GM12878 (cell line): Measurements from ENCODE around the gene EPB41L4B. TPM values are rescaled to one million over a fixed set of nuclear protein-coding genes. Genes with fewer than 3 reads are reported as not detected.

ENCODE experiments used
- CHD2 ChIP-seq: IDR thresholded peaks from 2 replicates; pipeline ENCODE4 v1.6.1; 2011; ENCODE audit warnings: low read depth, low read length, improper control_type of control experiment, borderline replicate concordance
- EZH2 ChIP-seq: IDR thresholded peaks from 2 replicates; pipeline ENCODE4 v1.6.1; 2012; ENCODE audit warnings: low read depth, mild to moderate bottlenecking, control low read depth, inconsistent platforms, low read length, borderline replicate concordance; ENCODE audit not compliant: control insufficient read depth
- FOS ChIP-seq: IDR thresholded peaks from 3 replicates; pipeline ENCODE4 v1.6.1; 2011; ENCODE audit warnings: borderline replicate concordance; ENCODE audit not compliant: insufficient read length; ENCODE audit errors: extremely low read depth
- NKRF ChIP-seq: fragments of 450-650 bp; conservative IDR thresholded peaks from 2 replicates; pipeline ENCODE4 v1.6.1; 2017; ENCODE audit warnings: mild to moderate bottlenecking, moderate library complexity
- NR2F1 ChIP-seq: fragments of 450-650 bp; conservative IDR thresholded peaks from 2 replicates; pipeline ENCODE4 v1.6.1; 2017; ENCODE audit warnings: mild to moderate bottlenecking
- PBX3 ChIP-seq: IDR thresholded peaks from 2 replicates; pipeline ENCODE4 v1.6.1; 2011; ENCODE audit warnings: mild to moderate bottlenecking, low read depth, low read length, moderate library complexity; ENCODE audit not compliant: insufficient replicate concordance
- SIN3A ChIP-seq: IDR thresholded peaks from 2 replicates; pipeline ENCODE4 v1.6.1; 2012; ENCODE audit warnings: low read depth, low read length, improper control_type of control experiment
- SMARCA5 ChIP-seq: fragments of 450-650 bp; IDR thresholded peaks from 2 replicates; pipeline ENCODE4 v1.6.1; 2017; ENCODE audit warnings: mild to moderate bottlenecking
- SP1 ChIP-seq: IDR thresholded peaks from one replicate; pipeline ENCODE4 v1.6.1; 2011; ENCODE audit warnings: low read depth, low read length
- STAT1 ChIP-seq: fragments of 450-650 bp; conservative IDR thresholded peaks from 2 replicates; pipeline ENCODE4 v1.6.1; 2014; ENCODE audit warnings: antibody characterized with exemption, mild to moderate bottlenecking
- polyA plus RNA-seq, 11 experiments: library from polyadenylated mRNA; depleted of rRNA in 4 of 11; unstranded in 6 of 11; stranded (reverse) in 5 of 11; fragments of >200 nt; fragmentation: Nextera tagmentation in 4 of 11; fragmentation: Illumina TruSeq in 1 of 11; extraction: Ambion mirVana in 4 of 11; extraction: Trizol in 1 of 11; gene quantifications; 1 replicate in 1 of 11; 2 replicates in 10 of 11; pipeline versions ENCODE4 v1.2.1 to v1.2.3, GENCODE V29; 2011 to 2016; ENCODE audit warnings: inconsistent platforms in 2 of 11, missing spikeins in 2 of 11, low read depth in 1 of 11
- total RNA-seq, 4 experiments: library from RNA; depleted of rRNA in 3 of 4; stranded (reverse); fragments of >200 nt in 3 of 4; fragmentation: Illumina TruSeq in 1 of 4; extraction: Trizol in 1 of 4; gene quantifications; 2 replicates each; pipeline versions ENCODE4 v1.2.1 to v1.2.3, GENCODE V29; 2013 to 2021
- TF ChIP-seq, protein P1 (sequence below): IDR thresholded peaks from 2 replicates; pipeline ENCODE4 v1.6.1; 2012; ENCODE audit warnings: improper control_type of control experiment, low read depth, low read length; ENCODE audit not compliant: insufficient replicate concordance

EPB41L4B gene
- total and polyA plus RNA-seq, 10 of the 15 experiments (the other 5 are each of a cell fraction or from before 2014, with no cell fraction given): 0.04 to 0.75 (median 0.13) TPM; not detected in 1

DNA sequence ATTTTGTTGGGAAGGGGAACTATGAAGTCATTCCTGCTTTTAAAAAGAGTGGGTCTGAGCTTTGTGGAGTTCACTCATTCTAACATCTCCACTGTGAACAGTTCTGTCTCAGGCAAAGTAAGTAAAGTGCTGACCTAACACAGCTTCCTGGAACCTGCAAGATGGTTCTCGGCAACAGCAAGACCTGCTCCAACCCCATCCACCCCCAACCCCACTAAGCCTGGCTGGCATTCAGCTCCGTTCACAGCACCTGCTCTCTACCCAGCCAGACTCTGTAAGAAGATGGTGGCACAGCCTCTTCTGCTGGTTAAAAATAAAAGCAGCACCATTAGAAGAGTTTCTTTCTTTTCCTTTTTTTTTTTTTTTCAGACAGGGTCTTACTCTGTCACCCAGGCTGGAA lies 42.0 kb downstream of the EPB41L4B start (continued):
- TF ChIP-seq PBX3: no peak
- TF ChIP-seq FOS: no peak
- TF ChIP-seq, protein P1, sequence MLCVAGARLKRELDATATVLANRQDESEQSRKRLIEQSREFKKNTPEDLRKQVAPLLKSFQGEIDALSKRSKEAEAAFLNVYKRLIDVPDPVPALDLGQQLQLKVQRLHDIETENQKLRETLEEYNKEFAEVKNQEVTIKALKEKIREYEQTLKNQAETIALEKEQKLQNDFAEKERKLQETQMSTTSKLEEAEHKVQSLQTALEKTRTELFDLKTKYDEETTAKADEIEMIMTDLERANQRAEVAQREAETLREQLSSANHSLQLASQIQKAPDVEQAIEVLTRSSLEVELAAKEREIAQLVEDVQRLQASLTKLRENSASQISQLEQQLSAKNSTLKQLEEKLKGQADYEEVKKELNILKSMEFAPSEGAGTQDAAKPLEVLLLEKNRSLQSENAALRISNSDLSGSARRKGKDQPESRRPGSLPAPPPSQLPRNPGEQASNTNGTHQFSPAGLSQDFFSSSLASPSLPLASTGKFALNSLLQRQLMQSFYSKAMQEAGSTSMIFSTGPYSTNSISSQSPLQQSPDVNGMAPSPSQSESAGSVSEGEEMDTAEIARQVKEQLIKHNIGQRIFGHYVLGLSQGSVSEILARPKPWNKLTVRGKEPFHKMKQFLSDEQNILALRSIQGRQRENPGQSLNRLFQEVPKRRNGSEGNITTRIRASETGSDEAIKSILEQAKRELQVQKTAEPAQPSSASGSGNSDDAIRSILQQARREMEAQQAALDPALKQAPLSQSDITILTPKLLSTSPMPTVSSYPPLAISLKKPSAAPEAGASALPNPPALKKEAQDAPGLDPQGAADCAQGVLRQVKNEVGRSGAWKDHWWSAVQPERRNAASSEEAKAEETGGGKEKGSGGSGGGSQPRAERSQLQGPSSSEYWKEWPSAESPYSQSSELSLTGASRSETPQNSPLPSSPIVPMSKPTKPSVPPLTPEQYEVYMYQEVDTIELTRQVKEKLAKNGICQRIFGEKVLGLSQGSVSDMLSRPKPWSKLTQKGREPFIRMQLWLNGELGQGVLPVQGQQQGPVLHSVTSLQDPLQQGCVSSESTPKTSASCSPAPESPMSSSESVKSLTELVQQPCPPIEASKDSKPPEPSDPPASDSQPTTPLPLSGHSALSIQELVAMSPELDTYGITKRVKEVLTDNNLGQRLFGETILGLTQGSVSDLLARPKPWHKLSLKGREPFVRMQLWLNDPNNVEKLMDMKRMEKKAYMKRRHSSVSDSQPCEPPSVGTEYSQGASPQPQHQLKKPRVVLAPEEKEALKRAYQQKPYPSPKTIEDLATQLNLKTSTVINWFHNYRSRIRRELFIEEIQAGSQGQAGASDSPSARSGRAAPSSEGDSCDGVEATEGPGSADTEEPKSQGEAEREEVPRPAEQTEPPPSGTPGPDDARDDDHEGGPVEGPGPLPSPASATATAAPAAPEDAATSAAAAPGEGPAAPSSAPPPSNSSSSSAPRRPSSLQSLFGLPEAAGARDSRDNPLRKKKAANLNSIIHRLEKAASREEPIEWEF: no peak
- no peak for TF ChIP-seq EZH2
- TF ChIP-seq CHD2: no peak
- TF ChIP-seq SMARCA5: no peak
- TF ChIP-seq NKRF: no peak
- no peak for TF ChIP-seq SP1
- TF ChIP-seq SIN3A: no peak
- TF ChIP-seq STAT1: no peak
- TF ChIP-seq NR2F1: no peak
- TF ChIP-seq, all 136 proteins: peak for 0
